ENCODE measurements around the gene RPS3. TPM values are rescaled to one million over a fixed set of nuclear protein-coding genes. Genes with fewer than 3 reads are reported as not detected.

RPS3 gene
- total and polyA plus RNA-seq, 9 of the 15 experiments (the other 6 are each of a cell fraction or from before 2014, with no cell fraction given) = 2,700 to 5,771 (median 3,679) TPM

GRCh38 chr11:75403983-75404658 lies 4.8 kb downstream of the RPS3 start:
- Histone ChIP-seq H3K36me3 (ENCODE audit: control insufficient read depth, insufficient read depth, low read length) (peaks cover 93% of the 10 kb centered on the region), H3K27ac (ENCODE audit: extremely low read depth, low read depth, low read length) (peak overlapping the region; percentile 21; the same call in 1 of the 3 replicates), H3K4me1 (replicated peaks in 1 of 2; ENCODE audit: control insufficient read depth in 2 of 2, insufficient read depth in 2 of 2, low read length in 2 of 2) (peaks cover 17 to 43% of the 10 kb centered on the region in 2 experiments; a peak in 3 of 5 replicates), H3K9ac (ENCODE audit: insufficient read depth in 1 of 2, low read depth in 2 of 2, low read length in 2 of 2) (no peak overlapping the region), H2AFZ (ENCODE audit: low read depth, low read length) (no peak overlapping the region), H3K79me2 (ENCODE audit: control insufficient read depth, insufficient read depth, low read length) (peaks cover 89% of the 10 kb centered on the region), H3K4me2 (ENCODE audit: insufficient read depth, low read length) (no peak overlapping the region), H3K9me3 (replicated peaks; ENCODE audit: control insufficient read depth, insufficient read depth, low read depth, low read length) (no peaks in the 10 kb centered on the region), H3K4me3 (no peak overlapping the region), H4K20me1 (replicated peaks; ENCODE audit: control insufficient read depth, insufficient read depth, low read length) (peaks cover 79% of the 10 kb centered on the region), H3K9me1 (ENCODE audit: control insufficient read depth, insufficient read depth, low read length) (peaks cover 21% of the 10 kb centered on the region), H3K27me3 (ENCODE audit: control insufficient read depth in 2 of 2, insufficient read depth in 2 of 2, low read length in 2 of 2) (no peaks in the 10 kb centered on the region)
- intact Hi-C loops (cut with micrococcal nuclease) = no loop called here
- in situ Hi-C loops (cut with MboI) = no loop called here
- FAIRE-seq (no peak), ATAC-seq (no peak), DNase-seq (ENCODE audit: extremely low read depth in 1 of 4, low spot score in 3 of 4) (no peak)
- BruUV-seq (replicated peaks) = no TSS peak
- WGBS (ENCODE audit: insufficient coverage, low coverage, missing lambda C conversion rate) = 88% methylated on average over 15 of the region's 15 CpGs
- CTCF ChIA-PET (ENCODE audit: low intra/inter-chr PET ratio) = no interaction called here
- POLR2A ChIA-PET = interaction anchor here (0.5 to 4.0 kb wide), 8 partner anchors 10 to 370 kb away, joined by 3 to 33 read pairs (median 4); partner anchors contain the start of gene KLHL35
- TF ChIP-seq MYBL2 (IDR thresholded peaks at IDR 0.05; ENCODE audit: low read depth) (no peak), MYBL2 (CRISPR knock-in tag; IDR thresholded peaks at IDR 0.05; ENCODE audit: borderline replicate concordance) (no peak), POLR2AphosphoS5 (IDR thresholded peaks at IDR 0.05; ENCODE audit: control insufficient read depth, insufficient read depth, low read depth, low read length) (peak; percentile 59; the same call in 1 of the 2 replicates), HMG20A (CRISPR knock-in tag; conservative IDR thresholded peaks at IDR 0.05) (no peak), ZNF766 (CRISPR knock-in tag; conservative IDR thresholded peaks at IDR 0.05) (no peak), TAF7 (tag; IDR thresholded peaks at IDR 0.05) (no peak), USF2 (CRISPR knock-in tag; IDR thresholded peaks at IDR 0.05) (no peak), ZNF699 (CRISPR knock-in tag; IDR thresholded peaks at IDR 0.05; ENCODE audit: insufficient replicate concordance) (no peak), HSF4 (CRISPR knock-in tag; IDR thresholded peaks at IDR 0.05; ENCODE audit: borderline replicate concordance) (no peak), ZNF830 (CRISPR knock-in tag; IDR thresholded peaks at IDR 0.05) (no peak), ZNF316 (IDR thresholded peaks at IDR 0.05) (no peak), SUPT5H (IDR thresholded peaks at IDR 0.05) (0 out of 2 replicates have a peak, but pooled peaks have one; percentile 18), ZNF217 (CRISPR knock-in tag; IDR thresholded peaks at IDR 0.05) (no peak), NR2C2 (CRISPR knock-in tag; IDR thresholded peaks at IDR 0.05) (no peak), NR2C2 (tag; IDR thresholded peaks at IDR 0.05) (no peak), CHAMP1 (IDR thresholded peaks at IDR 0.05) (no peak), CREB3L1 (IDR thresholded peaks at IDR 0.05; ENCODE audit: borderline replicate concordance, low read depth) (no peak), EP300 (IDR thresholded peaks at IDR 0.05; ENCODE audit: low read length) (no peak), KHSRP (IDR thresholded peaks at IDR 0.05) (no peak), STAT5B (CRISPR knock-in tag; IDR thresholded peaks at IDR 0.05) (no peak)

All from K562 (cell line).